Pancreas (tissue), 10 donors: Measurements from ENCODE around the gene PHLDA3. TPM values are rescaled to one million over a fixed set of nuclear protein-coding genes. Genes with fewer than 3 reads are reported as not detected.

Experiments used
- ATAC-seq, 4 donors: fragments of 200-7000 bp; cut with Tn5 transposase; one replicate each; pipeline versions ENCODE4 v1.8.0 to v1.9.1; 2020; ENCODE audit warnings: mild to moderate bottlenecking in 4 of 4, moderate library complexity in 4 of 4
- DNase-seq, 6 donors: peaks; one replicate each; pipeline ENCODE4 v3.0.0-alpha.2; 2020
- FAIRE-seq: peaks from 2 replicates; lab custom pipeline; 2012; peaks lifted over from hg19 to GRCh38; lab: Jason Lieb, UNC
- H3K27ac ChIP-seq, 4 donors: fragments of 200-600 bp; sonication (generic); 1 replicate in 3 of 4; 2 replicates in 1 of 4; pipeline versions ENCODE4 v1.5.0 to v1.8.0; 2020
- H3K27me3 ChIP-seq, 4 donors: fragments of 200-600 bp; one replicate each; pipeline ENCODE4 v1.8.0; 2021
- H3K36me3 ChIP-seq, 3 donors: fragments of 200-600 bp; sonication (generic) in 1 of 3; one replicate each; pipeline versions ENCODE4 v1.5.0 to v1.8.0; 2020 to 2021
- H3K4me1 ChIP-seq, 3 donors: fragments of 200-600 bp; one replicate each; pipeline ENCODE4 v1.8.0; 2021
- H3K4me3 ChIP-seq, 4 donors: fragments of 200-600 bp; sonication (generic) in 2 of 4; one replicate each; pipeline versions ENCODE4 v1.5.0 to v1.8.0; 2020 to 2021
- H3K9me3 ChIP-seq, 4 donors: fragments of 200-600 bp; one replicate each; pipeline ENCODE4 v1.8.0; 2021
- CTCF ChIP-seq, 4 donors: fragments of 200-600 bp; sonication (generic) in 3 of 4; IDR thresholded peaks; one replicate each; pipeline versions ENCODE4 v1.5.0 to v1.8.0; 2021; ENCODE audit warnings: antibody characterized with exemption in 4 of 4
- WGBS, 2 donors: extraction: QIAGEN DNeasy Blood & Tissue Kit; methylation state at CpG; one replicate each; pipeline ENCODE4 v1.1.7; 2013; 5-methylcytosine and 5-hydroxymethylcytosine counted together
- intact Hi-C, 3 donors: fragments of 100-400 bp; cut with DNase I; formaldehyde crosslinking; loops; one replicate each; pipeline versions ENCODE4 v1.11.1 to v1.14.2; 2022
- polyA plus RNA-seq, 2 donors: library from polyadenylated mRNA; stranded (reverse); fragments of 200-250 nt; gene quantifications; one replicate each; pipeline ENCODE4 v1.2.3, GENCODE V29; 2013
- total RNA-seq, 6 donors: library from RNA; stranded (reverse); fragmentation: NEBNext Ultra II Directional in 4 of 6; extraction: Animal tissue kit (Norgen Biotek cat#: 25700) in 4 of 6; gene quantifications; one replicate each; pipeline versions ENCODE4 v1.2.1 to v1.2.4, GENCODE V29; 2021 to 2023
- donor health status: healthy with polysubstance abuse.
- donor health status: DM: no; HTN: no; CAD: no; lungs with moderate emphysema.
- donor health status: DM: no; HTN: no; CAD: no.
- donor health status: control.
- donor health status: control.
- donor health status: Bipolar disorder and iron deficiency.
- donor health status: DM: yes; HTN: yes; CAD: no.
- donor health status: DM: no; HTN: no; CAD: no.
- donor health status: DM: no; HTN: no; CAD: no.
- donor health status: DM: yes; HTN: yes; CAD: no.

Gene PHLDA3
- total and polyA plus RNA-seq, 8 donors: 8.6 to 24.4 (median 12.8) TPM

GRCh38 chr1:201471772-201472171 is 2.8 kb upstream of the PHLDA3 start:
- H3K27ac ChIP-seq: no peak overlapping the region
- H3K36me3 ChIP-seq: no peaks in the 10 kb centered on the region
- no peak overlapping the region for H3K4me3 ChIP-seq
- TF ChIP-seq CTCF (IDR thresholded peaks at IDR 0.05): no peak
- ATAC-seq (no peak), DNase-seq (no peak), FAIRE-seq (no peak)
- no peaks in the 10 kb centered on the region for H3K27me3 ChIP-seq
- intact Hi-C loops: no loop called here
- H3K4me1 ChIP-seq: no peaks in the 10 kb centered on the region
- 81 to 94% methylated on average over 3 of the region's 3 CpGs for WGBS, 2 donors
- H3K9me3 ChIP-seq: no peaks in the 10 kb centered on the region

GRCh38 chr1:201470581-201470980 is 1.6 kb upstream of the PHLDA3 start:
- Histone ChIP-seq H3K4me3 (no peak overlapping the region), H3K4me1 (no peaks in the 10 kb centered on the region), H3K9me3 (no peaks in the 10 kb centered on the region), H3K27me3 (no peaks in the 10 kb centered on the region), H3K36me3 (peaks cover 0 to 5% (median under 1%) of the 10 kb centered on the region in 3 donors), H3K27ac (no peak overlapping the region)
- ATAC-seq: no peak
- intact Hi-C loops: no loop called here
- WGBS, 2 donors: 49 to 60% methylated on average over 4 of the region's 4 CpGs
- FAIRE-seq: no peak
- DNase-seq: no peak
- TF ChIP-seq CTCF (IDR thresholded peaks at IDR 0.05): no peak

- TF ChIP-seq CTCF (IDR thresholded peaks at IDR 0.05): no peak
- H3K27me3 ChIP-seq: no peaks in the 10 kb centered on the region
- H3K4me1 ChIP-seq: no peaks in the 10 kb centered on the region
- DNase-seq: no peak
- intact Hi-C loops: no loop called here
- H3K27ac ChIP-seq: peak overlapping the region in 3 of 4 donors; percentile 67 to 76 (median 71)
- no peaks in the 10 kb centered on the region for H3K9me3 ChIP-seq
- 55 to 61% methylated on average over 16 of the region's 16 CpGs for WGBS, 2 donors
- H3K36me3 ChIP-seq: peaks cover 0 to 14% (median 5%) of the 10 kb centered on the region in 3 donors
- FAIRE-seq: no peak
- peak in 3 of 4 donors; percentile 4 to 21 (median 6) for ATAC-seq
- H3K4me3 ChIP-seq: peak overlapping the region in 3 of 4 donors; percentile 59 to 86 (median 76)
Observed at GRCh38 chr1:201469645-201470074, 672 bp upstream of the PHLDA3 start.

- intact Hi-C loops: no loop called here
- FAIRE-seq (no peak), DNase-seq (peak in 4 of 6 donors; percentile 33 to 78 (median 62)), ATAC-seq (peak; percentile 31 to 66 (median 40))
- H3K36me3 ChIP-seq: peaks cover 0 to 14% (median 5%) of the 10 kb centered on the region in 3 donors
- H3K27ac ChIP-seq: peak overlapping the region; percentile 55 to 76 (median 69)
- 3 to 6% methylated on average over 28 to 44 of the region's 44 CpGs for WGBS, 2 donors
- H3K27me3 ChIP-seq: no peaks in the 10 kb centered on the region
- peak overlapping the region; percentile 51 to 86 (median 68) for H3K4me3 ChIP-seq
- no peaks in the 10 kb centered on the region for H3K9me3 ChIP-seq
- TF ChIP-seq CTCF (IDR thresholded peaks at IDR 0.05): no peak
- H3K4me1 ChIP-seq: no peaks in the 10 kb centered on the region
Observed at GRCh38 chr1:201468501-201468843, 516 bp downstream of the PHLDA3 start.

GRCh38 chr1:201466492-201466891 is 2.5 kb downstream of the PHLDA3 start:
- H3K4me3 ChIP-seq: peak overlapping the region in 1 of 4 donors; percentile 76
- DNase-seq (no peak), FAIRE-seq (no peak), ATAC-seq (no peak)
- peaks cover 0 to under 1% (median 0%) of the 10 kb centered on the region in 3 donors for H3K4me1 ChIP-seq
- peaks cover 0 to 14% (median 5%) of the 10 kb centered on the region in 3 donors for H3K36me3 ChIP-seq
- no peaks in the 10 kb centered on the region for H3K27me3 ChIP-seq
- no peak overlapping the region for H3K27ac ChIP-seq
- TF ChIP-seq CTCF (IDR thresholded peaks at IDR 0.05): no peak
- no peaks in the 10 kb centered on the region for H3K9me3 ChIP-seq
- intact Hi-C loops: no loop called here
- WGBS, 2 donors: 91 to 100% methylated on average over 2 to 3 of the region's 3 CpGs
